Trophoblast cell (in vitro differentiated cells and primary cell): Measurements from ENCODE around the gene OR2H1.

Source experiments
- DNase-seq, 2 donors: peaks; one replicate each; pipeline ENCODE4 v3.0.0-alpha.2; 2016
- H2AFZ ChIP-seq: 2 replicates; pipeline ENCODE4 v1.6.1; 2013; ENCODE audit warnings: low read length, moderate library complexity, mild to moderate bottlenecking; ENCODE audit not compliant: insufficient read depth, poor library complexity
- H2AK5ac ChIP-seq: 2 replicates; pipeline ENCODE4 v1.6.1; 2013; ENCODE audit warnings: mild to moderate bottlenecking, low read length
- H2BK120ac ChIP-seq: 2 replicates; pipeline ENCODE4 v1.6.1; 2013; ENCODE audit warnings: low read length, mild to moderate bottlenecking, moderate library complexity; ENCODE audit not compliant: insufficient read depth, poor library complexity
- H2BK12ac ChIP-seq: 2 replicates; pipeline ENCODE4 v1.6.1; 2013; ENCODE audit warnings: mild to moderate bottlenecking, low read length, moderate library complexity
- H2BK5ac ChIP-seq: 2 replicates; pipeline ENCODE4 v1.6.1; 2013; ENCODE audit warnings: low read length, low read depth, moderate library complexity, mild to moderate bottlenecking; ENCODE audit not compliant: poor library complexity
- H3K14ac ChIP-seq: 2 replicates; pipeline ENCODE4 v1.6.1; 2013; ENCODE audit warnings: mild to moderate bottlenecking, low read length
- H3K18ac ChIP-seq: 2 replicates; pipeline ENCODE4 v1.6.1; 2013; ENCODE audit warnings: mild to moderate bottlenecking, low read length
- H3K23ac ChIP-seq: 2 replicates; pipeline ENCODE4 v1.6.1; 2013; ENCODE audit warnings: low read length
- H3K27ac ChIP-seq: 2 replicates; pipeline ENCODE4 v1.5.1; 2013; ENCODE audit warnings: low read depth, mild to moderate bottlenecking, inconsistent platforms, low read length, moderate library complexity
- H3K27me3 ChIP-seq: 2 replicates; pipeline ENCODE4 v1.6.1; 2013; ENCODE audit warnings: inconsistent platforms, mild to moderate bottlenecking, low read length, moderate library complexity; ENCODE audit not compliant: insufficient read depth
- H3K36me3 ChIP-seq, 2 experiments: 1 replicate in 1 of 2; 2 replicates in 1 of 2; pipeline ENCODE4 v1.6.1; 2013; ENCODE audit warnings: low read length in 2 of 2, mild to moderate bottlenecking in 2 of 2, moderate library complexity in 1 of 2; ENCODE audit not compliant: insufficient read depth in 2 of 2, control insufficient read depth in 1 of 2
- H3K4ac ChIP-seq: 2 replicates; pipeline ENCODE4 v1.6.1; 2013; ENCODE audit warnings: low read depth, mild to moderate bottlenecking, low read length, moderate library complexity
- H3K4me1 ChIP-seq, 2 experiments: 1 replicate in 1 of 2; 2 replicates in 1 of 2; pipeline ENCODE4 v1.6.1; 2013; ENCODE audit warnings: low read length in 2 of 2, mild to moderate bottlenecking in 2 of 2, moderate library complexity in 1 of 2; ENCODE audit not compliant: insufficient read depth in 2 of 2, control insufficient read depth in 1 of 2
- H3K4me2 ChIP-seq: 2 replicates; pipeline ENCODE4 v1.6.1; 2013; ENCODE audit warnings: inconsistent platforms, mild to moderate bottlenecking, low read length, moderate library complexity
- H3K4me3 ChIP-seq: 2 replicates; pipeline ENCODE4 v1.5.1; 2013; ENCODE audit warnings: mild to moderate bottlenecking, low read depth, low read length, inconsistent platforms
- H3K79me1 ChIP-seq: one replicate; pipeline ENCODE4 v1.6.1; 2013; ENCODE audit warnings: low read length
- H3K79me2 ChIP-seq: 2 replicates; pipeline ENCODE4 v1.6.1; 2013; ENCODE audit warnings: low read length, mild to moderate bottlenecking; ENCODE audit not compliant: control insufficient read depth, insufficient read depth, poor library complexity
- H3K9ac ChIP-seq: 2 replicates; pipeline ENCODE4 v1.6.1; 2013; ENCODE audit warnings: mild to moderate bottlenecking, low read length
- H3K9me3 ChIP-seq: 2 replicates; pipeline ENCODE4 v1.6.1; 2013; ENCODE audit warnings: low read depth, mild to moderate bottlenecking, control low read depth, inconsistent platforms, low read length; ENCODE audit not compliant: insufficient read depth
- H4K12ac ChIP-seq: 2 replicates; pipeline ENCODE4 v1.6.1; 2013; ENCODE audit warnings: low read depth, mild to moderate bottlenecking, low read length, moderate library complexity
- H4K8ac ChIP-seq: 2 replicates; pipeline ENCODE4 v1.6.1; 2013; ENCODE audit warnings: low read depth, mild to moderate bottlenecking, low read length, moderate library complexity
- H4K91ac ChIP-seq: one replicate; pipeline ENCODE4 v1.6.1; 2013; ENCODE audit warnings: low read depth, mild to moderate bottlenecking, low read length, moderate library complexity
- WGBS: extraction: QIAGEN DNeasy Blood & Tissue Kit; methylation state at CpG from one replicate; pipeline ENCODE4 v1.1.7; 2013; ENCODE audit warnings: missing lambda C conversion rate; ENCODE audit not compliant: insufficient read length, insufficient coverage; ENCODE audit errors: extremely low coverage; 5-methylcytosine and 5-hydroxymethylcytosine counted together

Gene OR2H1

DNA sequence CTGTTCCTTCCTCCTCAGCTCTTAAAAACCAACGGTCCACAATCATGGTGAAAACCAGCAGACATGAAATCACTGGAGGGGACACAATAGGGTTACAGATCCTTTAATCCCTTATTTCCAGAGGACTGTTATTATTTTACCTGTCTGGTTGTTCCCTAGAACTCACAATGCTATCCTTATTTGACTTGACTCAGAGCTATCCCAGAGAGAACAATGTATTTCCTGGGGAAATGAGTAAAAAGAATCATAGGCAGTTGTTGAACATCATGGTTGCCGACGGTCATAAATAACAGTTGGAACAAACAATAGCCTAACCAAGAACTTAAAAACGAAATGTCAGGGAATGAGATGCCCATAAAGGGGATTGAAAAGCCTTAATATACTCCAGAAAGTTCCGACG is 9.3 kb downstream of the OR2H1 start:
- Histone ChIP-seq H4K8ac (no peak overlapping the region), H3K9ac (no peak overlapping the region), H3K79me2 (no peaks in the 10 kb centered on the region), H3K18ac (no peak overlapping the region), H3K23ac (no peak overlapping the region), H3K14ac (no peak overlapping the region), H3K79me1 (no peaks in the 10 kb centered on the region), H3K36me3 (no peaks in the 10 kb centered on the region), H3K4me3 (no peak overlapping the region), H2BK120ac (no peak overlapping the region), H2AFZ (no peak overlapping the region), H3K27me3 (no peaks in the 10 kb centered on the region), H2AK5ac (no peak overlapping the region), H3K4me1 (peaks cover 0 to 2% of the 10 kb centered on the region in 2 experiments), H3K9me3 (no peaks in the 10 kb centered on the region), H3K4me2 (no peak overlapping the region), H2BK12ac (no peak overlapping the region), H4K91ac (no peak overlapping the region), H3K4ac (no peak overlapping the region), H2BK5ac (no peak overlapping the region), H4K12ac (no peak overlapping the region), H3K27ac (no peak overlapping the region)
- WGBS: no CpG with 5 or more reads among the region's 6 CpGs
- no peak for DNase-seq

DNA sequence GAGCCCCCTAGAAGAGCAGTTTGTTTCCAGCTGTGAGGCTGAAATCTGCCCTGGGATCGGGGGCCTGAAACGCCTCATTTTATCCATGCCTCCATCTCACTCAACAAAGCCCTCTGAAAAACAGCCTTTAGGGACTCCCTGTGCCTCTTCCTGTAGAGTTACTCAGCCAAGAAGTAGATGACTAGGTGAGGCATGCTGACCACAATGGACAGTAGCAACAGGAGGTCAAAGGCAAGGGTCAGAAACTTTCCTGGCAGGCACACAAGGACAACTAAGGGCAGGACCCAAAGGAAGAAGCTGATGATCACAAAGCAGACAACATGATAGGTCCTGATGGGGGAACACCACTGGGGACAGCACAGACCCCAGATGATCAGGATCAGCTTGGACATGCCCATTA is 18.0 kb downstream of the OR2H1 start:
- Histone ChIP-seq H3K9ac (no peak overlapping the region), H4K91ac (no peak overlapping the region), H3K27ac (no peak overlapping the region), H3K36me3 (no peaks in the 10 kb centered on the region), H3K9me3 (peaks cover 5% of the 10 kb centered on the region), H2BK120ac (no peak overlapping the region), H3K23ac (no peak overlapping the region), H3K14ac (no peak overlapping the region), H3K79me2 (no peaks in the 10 kb centered on the region), H3K4ac (no peak overlapping the region), H3K18ac (no peak overlapping the region), H2AFZ (no peak overlapping the region), H3K4me3 (no peak overlapping the region), H3K79me1 (no peaks in the 10 kb centered on the region), H3K4me2 (no peak overlapping the region), H4K8ac (no peak overlapping the region), H3K27me3 (no peaks in the 10 kb centered on the region), H2AK5ac (no peak overlapping the region), H2BK5ac (no peak overlapping the region), H3K4me1 (no peaks in the 10 kb centered on the region), H2BK12ac (no peak overlapping the region), H4K12ac (no peak overlapping the region)
- WGBS: no CpG with 5 or more reads among the region's 2 CpGs
- DNase-seq: no peak

DNA sequence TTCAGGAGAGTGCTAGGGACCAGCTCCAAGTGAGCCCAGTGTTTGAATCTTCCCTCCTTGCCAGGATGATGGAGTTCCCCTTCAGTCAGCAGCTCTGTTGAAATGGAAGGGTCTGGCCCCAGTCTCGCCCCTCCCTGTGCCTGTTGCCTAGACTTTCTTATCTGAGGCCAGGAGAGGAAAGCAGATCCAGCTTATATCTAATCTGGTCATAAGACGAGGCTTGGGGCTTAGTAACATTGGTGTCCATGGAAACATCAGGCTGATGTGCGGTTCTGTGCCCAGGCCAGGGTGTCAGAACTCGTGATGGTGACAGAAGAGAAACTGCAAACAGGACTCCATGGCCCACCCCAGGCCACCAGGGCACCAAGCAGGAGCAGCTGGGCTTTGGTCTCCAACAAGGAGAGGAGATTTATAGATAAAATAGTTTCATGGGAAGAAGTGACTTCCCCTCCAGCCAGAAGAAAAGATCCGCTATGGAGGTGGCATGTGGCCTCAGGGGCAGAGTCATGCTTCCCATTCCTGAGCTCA is 21.0 kb downstream of the OR2H1 start:
- Histone ChIP-seq H3K18ac (no peak overlapping the region), H3K4me1 (no peaks in the 10 kb centered on the region), H2AFZ (no peak overlapping the region), H3K4ac (no peak overlapping the region), H3K27me3 (no peaks in the 10 kb centered on the region), H3K27ac (no peak overlapping the region), H4K8ac (no peak overlapping the region), H4K12ac (no peak overlapping the region), H3K79me2 (no peaks in the 10 kb centered on the region), H3K79me1 (no peaks in the 10 kb centered on the region), H4K91ac (no peak overlapping the region), H3K23ac (no peak overlapping the region), H3K4me3 (no peak overlapping the region), H3K36me3 (no peaks in the 10 kb centered on the region), H3K14ac (no peak overlapping the region), H3K4me2 (no peak overlapping the region), H2BK120ac (no peak overlapping the region), H2BK12ac (no peak overlapping the region), H3K9me3 (peaks cover 5% of the 10 kb centered on the region), H3K9ac (no peak overlapping the region), H2BK5ac (no peak overlapping the region), H2AK5ac (no peak overlapping the region)
- no CpG with 5 or more reads among the region's 5 CpGs for WGBS
- peak in 1 of 2 donors; percentile 42 for DNase-seq

DNA sequence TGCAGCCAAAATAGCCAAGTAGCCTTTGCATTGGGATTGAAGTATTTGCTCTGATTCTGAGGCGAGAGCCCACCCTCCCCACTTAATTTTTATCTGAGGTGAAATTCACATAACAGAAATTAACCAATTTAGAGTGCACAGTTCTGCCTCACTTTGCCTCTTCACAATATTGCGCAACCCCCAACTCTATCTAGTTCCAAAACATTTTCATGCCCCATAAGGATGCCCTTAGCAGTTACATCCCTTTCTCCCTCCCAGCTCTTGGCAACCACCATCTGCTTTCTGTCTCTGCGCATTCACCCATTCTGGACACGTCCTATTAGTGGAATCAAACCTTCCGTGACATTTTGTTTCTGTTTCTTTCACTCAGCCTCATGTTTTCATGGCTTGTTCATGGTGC is 21.8 kb downstream of the OR2H1 start:
- H3K27me3 ChIP-seq: no peaks in the 10 kb centered on the region
- no peak overlapping the region for H3K4ac ChIP-seq
- H3K18ac ChIP-seq: no peak overlapping the region
- no peaks in the 10 kb centered on the region for H3K79me1 ChIP-seq
- H3K4me1 ChIP-seq: no peaks in the 10 kb centered on the region
- H3K79me2 ChIP-seq: no peaks in the 10 kb centered on the region
- no peak overlapping the region for H2BK120ac ChIP-seq
- no peak overlapping the region for H4K91ac ChIP-seq
- no peak overlapping the region for H3K9ac ChIP-seq
- H2AK5ac ChIP-seq: no peak overlapping the region
- H4K12ac ChIP-seq: no peak overlapping the region
- no peaks in the 10 kb centered on the region for H3K36me3 ChIP-seq
- no peak overlapping the region for H3K14ac ChIP-seq
- H3K9me3 ChIP-seq: peaks cover 5% of the 10 kb centered on the region
- H3K4me3 ChIP-seq: no peak overlapping the region
- no peak for DNase-seq
- H2BK12ac ChIP-seq: no peak overlapping the region
- no peak overlapping the region for H4K8ac ChIP-seq
- WGBS: no CpG with 5 or more reads among the region's 5 CpGs
- no peak overlapping the region for H3K23ac ChIP-seq
- no peak overlapping the region for H2BK5ac ChIP-seq
- no peak overlapping the region for H3K27ac ChIP-seq
- no peak overlapping the region for H2AFZ ChIP-seq
- no peak overlapping the region for H3K4me2 ChIP-seq
